ENCODE results near the gene XIST. TPM values are rescaled to one million over a fixed set of nuclear protein-coding genes. Genes with fewer than 3 reads are reported as not detected.
"Not testable (repeated sequence)": the region's sequence is repeated elsewhere in the genome, so short reads cannot be mapped to it uniquely, and the experiment has no call there.

XIST gene
- total RNA-seq, 1 donor, result 106 TPM

GRCh38 chrX:73817393-73818199, 34.9 kb downstream of the XIST start:
- no peak for TF ChIP-seq CTCF (IDR thresholded peaks at IDR 0.05; ENCODE audit: insufficient read depth, low read length)
- DNase-seq (ENCODE audit: low read depth), result no peak

GRCh38 chrX:73812256-73812655, 40.3 kb downstream of the XIST start:
- DNase-seq (ENCODE audit: low read depth), result no peak
- TF ChIP-seq CTCF (IDR thresholded peaks at IDR 0.05; ENCODE audit: insufficient read depth, low read length), result no peak

More at GRCh38 chrX:73817393-73818199, 34.9 kb downstream of the XIST start:
- no peak overlapping the region for H3K4me3 ChIP-seq (ENCODE audit: low read depth, low read length)

GRCh38 chrX:73804109-73804508, 48.4 kb downstream of the XIST start:
- DNase-seq (ENCODE audit: low read depth); H3K4me3 ChIP-seq (ENCODE audit: low read depth, low read length): not testable (repeated sequence)

More at GRCh38 chrX:73812256-73812655, 40.3 kb downstream of the XIST start:
- no peak overlapping the region for H3K4me3 ChIP-seq (ENCODE audit: low read depth, low read length)

GRCh38 chrX:73799888-73800287, 52.6 kb downstream of the XIST start:
- H3K4me3 ChIP-seq (ENCODE audit: low read depth, low read length), result no peak overlapping the region
- TF ChIP-seq CTCF (IDR thresholded peaks at IDR 0.05; ENCODE audit: insufficient read depth, low read length), result no peak
- no peak for DNase-seq (ENCODE audit: low read depth)

GRCh38 chrX:73792511-73792910, 60.0 kb downstream of the XIST start:
- DNase-seq (ENCODE audit: low read depth), result not testable (repeated sequence)

GRCh38 chrX:73785493-73785892, 67.0 kb downstream of the XIST start:
- no peak overlapping the region for H3K4me3 ChIP-seq (ENCODE audit: low read depth, low read length)
- no peak for TF ChIP-seq CTCF (IDR thresholded peaks at IDR 0.05; ENCODE audit: insufficient read depth, low read length)
- DNase-seq (ENCODE audit: low read depth), result no peak

More at GRCh38 chrX:73792511-73792910, 60.0 kb downstream of the XIST start:
- H3K4me3 ChIP-seq (ENCODE audit: low read depth, low read length), result not testable (repeated sequence)

Small RNA genes within 50 kb of the gene (small RNA-seq; reads per million reads assigned to genes)
- gene RF01880, result not detected

Measured in fibroblast of the aortic adventitia (primary cell).